Panc1 (cell line): ENCODE measurements around the gene YJU2. TPM values are rescaled to one million over a fixed set of nuclear protein-coding genes. Genes with fewer than 3 reads are reported as not detected.

Experiments
- ATAC-seq: fragments of 200-7000 bp; cut with Tn5 transposase; 2 replicates; pipeline ENCODE4 v1.9.1; 2020; ENCODE audit warnings: mild to moderate bottlenecking, moderate library complexity
- Bru-seq: library from RNA; stranded (reverse); fragments of 400-500 nt; gene quantifications from one replicate; lab custom pipeline; 2021; lab: Mats Ljungman, UMichigan
- BruChase-seq, 2 experiments: library from RNA; stranded (reverse); fragments of 400-500 nt; gene quantifications; one replicate each; lab custom pipeline; 2021; lab: Mats Ljungman, UMichigan
- BruUV-seq: library from RNA; stranded (reverse); fragments of 400-500 nt; replicated peaks from 2 replicates; lab custom pipeline; 2021; lab: Mats Ljungman, UMichigan
- CTCF ChIA-PET: fragments of 300-600 bp; sonication (Branson Sonifier 250); formaldehyde crosslinking; loops from one replicate; lab custom pipeline; 2022; ENCODE audit warnings: antibody characterized with exemption; lab: Charles Lee
- POLR2A ChIA-PET: fragments of 300-600 bp; sonication (Branson Sonifier 250); formaldehyde crosslinking; loops from one replicate; lab custom pipeline; 2022; ENCODE audit warnings: antibody characterized with exemption; lab: Charles Lee
- DNase-seq: peaks from one replicate; pipeline ENCODE4 v3.0.0-alpha.2; 2010; ENCODE audit warnings: low read depth, low spot score
- H3K27ac ChIP-seq: 2 replicates; pipeline ENCODE4 v1.5.1; 2011; ENCODE audit warnings: mild to moderate bottlenecking, low read length, inconsistent platforms
- H3K27me3 ChIP-seq: fragments of 200-500 bp; sonication (Bioruptor generic); 2 replicates; pipeline ENCODE4 v1.6.0; 2014; ENCODE audit warnings: low read length, inconsistent platforms; ENCODE audit not compliant: control insufficient read depth, insufficient read depth
- H3K36me3 ChIP-seq: fragments of 200-500 bp; sonication (Bioruptor generic); 2 replicates; pipeline ENCODE4 v1.5.1; 2014; ENCODE audit warnings: inconsistent platforms, mild to moderate bottlenecking, low read length, moderate library complexity; ENCODE audit not compliant: control insufficient read depth, insufficient read depth
- H3K4me1 ChIP-seq: 2 replicates; pipeline ENCODE4 v1.5.1; 2011; ENCODE audit warnings: inconsistent platforms, mild to moderate bottlenecking, low read length, moderate library complexity; ENCODE audit not compliant: control insufficient read depth, insufficient read depth
- H3K4me3 ChIP-seq, 2 experiments: 2 replicates each; pipeline ENCODE4 v1.5.1; 2011 to 2012; ENCODE audit warnings: low read depth in 2 of 2, low read length in 2 of 2, mild to moderate bottlenecking in 2 of 2, inconsistent platforms in 1 of 2, moderate library complexity in 1 of 2
- H3K9me3 ChIP-seq: fragments of 200-500 bp; sonication (Bioruptor generic); 2 replicates; pipeline ENCODE4 v1.5.1; 2014; ENCODE audit warnings: low read depth, mild to moderate bottlenecking, inconsistent platforms, low read length, moderate library complexity; ENCODE audit not compliant: control insufficient read depth, insufficient read depth
- CTCF ChIP-seq: fragments of 450-650 bp; IDR thresholded peaks from 2 replicates; pipeline ENCODE4 v1.5.1; 2017; ENCODE audit warnings: mild to moderate bottlenecking
- POLR2AphosphoS5 ChIP-seq: IDR thresholded peaks from 2 replicates; pipeline ENCODE4 v1.6.1; 2012; ENCODE audit warnings: mild to moderate bottlenecking, low read depth, low read length, moderate library complexity
- SIN3A ChIP-seq: IDR thresholded peaks from 2 replicates; pipeline ENCODE4 v1.6.1; 2012; ENCODE audit warnings: low read depth, mild to moderate bottlenecking, low read length, moderate library complexity, borderline replicate concordance; ENCODE audit not compliant: insufficient read depth
- TCF7L2 ChIP-seq: IDR thresholded peaks from 2 replicates; pipeline ENCODE4 v1.6.1; 2011; ENCODE audit warnings: mild to moderate bottlenecking, low read depth, low read length, inconsistent platforms
- in situ Hi-C: cut with HindIII; loops from 2 replicates; pipeline ENCODE4 v1.10.0; 2016; ENCODE audit warnings: low sequenced_read_pairs, low pct_unique_long_range_greater_than_20kb
- intact Hi-C: fragments of 100-400 bp; cut with micrococcal nuclease; formaldehyde crosslinking; loops from one replicate; pipeline ENCODE4 v1.10.0; 2022; ENCODE audit not compliant: unreplicated experiment
- long read RNA-seq: library from polyadenylated mRNA; unstranded; transcript quantifications from one replicate; pipeline ENCODE4 v2.0.0, GENCODE V29; 2021; ENCODE audit not compliant: unreplicated experiment
- polyA plus RNA-seq: library from polyadenylated mRNA; unstranded; fragments of >200 nt; gene quantifications from one replicate; pipeline ENCODE4 v1.2.1, GENCODE V29; 2012; ENCODE audit warnings: missing spikeins; ENCODE audit not compliant: insufficient read length
- total RNA-seq: library from RNA; stranded (reverse); gene quantifications from one replicate; pipeline ENCODE4 v1.2.1, GENCODE V29; 2021; ENCODE audit not compliant: unreplicated experiment
- TF ChIP-seq, protein P1 (sequence below), 2 experiments: IDR thresholded peaks; 2 replicates each; pipeline ENCODE4 v1.6.1; 2011 to 2012; ENCODE audit warnings: low read depth in 2 of 2, control low read depth in 1 of 2, low read length in 1 of 2, mild to moderate bottlenecking in 1 of 2, moderate library complexity in 1 of 2; ENCODE audit not compliant: insufficient read depth in 1 of 2

The YJU2 gene
- total RNA-seq: 15.9 TPM
- polyA plus RNA-seq: 22.8 TPM
- percentile 56 among the genes with signal in this experiment for Bru-seq, nascent RNA
- percentile 47 among the genes with signal in this experiment for BruChase-seq, experiment 1, labeled RNA remaining after a 2-hour chase
- BruChase-seq, experiment 2, labeled RNA remaining after a 6-hour chase: percentile 51 among the genes with signal in this experiment
- long read RNA-seq, transcript YJU2-201 (8 exons, 1,434 nt): major isoform, 21 of 26 reads
- long read RNA-seq, partial matches to known transcripts: 3 of 26 reads
- long read RNA-seq, other reads (novel, unspliced or antisense): 2 of 26 reads

DNA sequence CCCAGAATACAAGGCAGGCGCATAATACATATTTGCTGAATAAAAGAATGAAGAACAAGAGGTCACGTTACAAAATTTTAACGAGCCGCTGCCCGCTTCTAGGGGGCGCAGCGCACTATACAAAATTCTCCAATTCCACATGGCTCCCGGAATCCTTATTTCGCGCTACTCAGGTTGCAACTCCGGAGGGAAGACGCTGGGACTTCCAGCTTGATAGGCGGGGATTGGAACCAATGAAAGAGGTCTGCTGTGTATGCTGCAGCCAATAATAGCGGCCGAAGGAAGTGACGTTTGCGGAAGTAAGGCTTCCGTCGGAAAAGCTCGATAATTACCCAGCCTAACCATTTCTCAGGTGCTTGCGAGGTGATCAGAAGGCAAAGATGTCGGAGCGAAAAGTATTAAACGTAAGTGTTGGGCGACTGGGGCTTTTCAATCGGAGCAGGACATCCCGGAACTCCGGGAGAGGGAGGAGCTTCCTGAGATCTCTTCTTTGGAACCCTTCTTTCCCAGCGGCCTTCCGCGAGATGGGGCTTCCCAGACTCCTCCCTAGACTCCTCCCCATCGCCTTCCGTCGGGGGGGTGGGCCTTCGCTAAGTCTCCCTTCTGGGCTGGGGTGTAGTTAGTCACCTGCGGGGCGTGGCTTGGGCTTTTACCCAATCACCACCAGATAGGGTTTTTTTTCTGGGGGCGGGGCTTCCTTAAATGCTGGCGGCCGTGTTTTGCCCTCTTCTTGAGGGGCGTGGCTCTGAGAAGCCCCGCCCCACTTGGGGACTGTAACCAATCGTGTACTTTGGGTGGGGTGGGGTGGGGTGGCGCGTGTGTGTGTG lies at the start of gene YJU2:
TSS of gene YJU2 (plus strand) at position 314 of the 827 bp plus-strand sequence. CDS start at position 381, 67 bp downstream.
- in situ Hi-C loops: no loop called here
- TSS peak; percentile 92 for BruUV-seq
- TF ChIP-seq POLR2AphosphoS5: peak; percentile 76
- TF ChIP-seq, protein P1, sequence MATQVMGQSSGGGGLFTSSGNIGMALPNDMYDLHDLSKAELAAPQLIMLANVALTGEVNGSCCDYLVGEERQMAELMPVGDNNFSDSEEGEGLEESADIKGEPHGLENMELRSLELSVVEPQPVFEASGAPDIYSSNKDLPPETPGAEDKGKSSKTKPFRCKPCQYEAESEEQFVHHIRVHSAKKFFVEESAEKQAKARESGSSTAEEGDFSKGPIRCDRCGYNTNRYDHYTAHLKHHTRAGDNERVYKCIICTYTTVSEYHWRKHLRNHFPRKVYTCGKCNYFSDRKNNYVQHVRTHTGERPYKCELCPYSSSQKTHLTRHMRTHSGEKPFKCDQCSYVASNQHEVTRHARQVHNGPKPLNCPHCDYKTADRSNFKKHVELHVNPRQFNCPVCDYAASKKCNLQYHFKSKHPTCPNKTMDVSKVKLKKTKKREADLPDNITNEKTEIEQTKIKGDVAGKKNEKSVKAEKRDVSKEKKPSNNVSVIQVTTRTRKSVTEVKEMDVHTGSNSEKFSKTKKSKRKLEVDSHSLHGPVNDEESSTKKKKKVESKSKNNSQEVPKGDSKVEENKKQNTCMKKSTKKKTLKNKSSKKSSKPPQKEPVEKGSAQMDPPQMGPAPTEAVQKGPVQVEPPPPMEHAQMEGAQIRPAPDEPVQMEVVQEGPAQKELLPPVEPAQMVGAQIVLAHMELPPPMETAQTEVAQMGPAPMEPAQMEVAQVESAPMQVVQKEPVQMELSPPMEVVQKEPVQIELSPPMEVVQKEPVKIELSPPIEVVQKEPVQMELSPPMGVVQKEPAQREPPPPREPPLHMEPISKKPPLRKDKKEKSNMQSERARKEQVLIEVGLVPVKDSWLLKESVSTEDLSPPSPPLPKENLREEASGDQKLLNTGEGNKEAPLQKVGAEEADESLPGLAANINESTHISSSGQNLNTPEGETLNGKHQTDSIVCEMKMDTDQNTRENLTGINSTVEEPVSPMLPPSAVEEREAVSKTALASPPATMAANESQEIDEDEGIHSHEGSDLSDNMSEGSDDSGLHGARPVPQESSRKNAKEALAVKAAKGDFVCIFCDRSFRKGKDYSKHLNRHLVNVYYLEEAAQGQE (IDR thresholded peaks at IDR 0.05; ENCODE audit: insufficient read depth in 1 of 2, low read depth in 2 of 2, low read length in 1 of 2): no peak
- Histone ChIP-seq H3K27ac (peak within 1 kb of the TSS; percentile 96), H3K9me3 (no peaks in the 10 kb centered on the region), H3K4me1 (peaks cover 4% of the 10 kb centered on the region; the same call in 1 of the 2 replicates), H3K36me3 (no peaks in the 10 kb centered on the region), H3K4me3 (peak within 1 kb of the TSS; percentile 67 to 83), H3K27me3 (no peaks in the 10 kb centered on the region)
- ChIA-PET POLR2A (interaction anchor here (0.7 kb wide), 1 partner anchor 112 kb away, joined by 3 read pairs; no protein-coding TSS in a partner anchor), CTCF (interaction anchor here (0.8 kb wide), 2 partner anchors 20 to 144 kb away, joined by 3 to 4 read pairs; no protein-coding TSS in a partner anchor)
- intact Hi-C loops: no loop called here
- DNase-seq (peak; percentile 91), ATAC-seq (peak; percentile 97)

GRCh38 chr19:4197228-4197624 lies 49.7 kb upstream of the YJU2 start:
- ChIA-PET CTCF (no interaction called here), POLR2A (no interaction called here)
- no peak for ATAC-seq
- intact Hi-C loops (no loop called here), in situ Hi-C loops (no loop called here)
- no peaks in the 10 kb centered on the region for H3K9me3 ChIP-seq
- no peak overlapping the region for H3K27ac ChIP-seq
- peaks cover 3% of the 10 kb centered on the region; the same call in 1 of the 2 replicates for H3K27me3 ChIP-seq
- BruUV-seq: no TSS peak
- no peaks in the 10 kb centered on the region for H3K36me3 ChIP-seq
- H3K4me3 ChIP-seq: no peak overlapping the region
- H3K4me1 ChIP-seq: peaks cover 3% of the 10 kb centered on the region; the same call in 1 of the 2 replicates
- TF ChIP-seq POLR2AphosphoS5 (no peak), TCF7L2 (no peak), SIN3A (no peak), CTCF (no peak)
- TF ChIP-seq, protein P1 (IDR thresholded peaks at IDR 0.05; ENCODE audit: insufficient read depth in 1 of 2, low read depth in 2 of 2, low read length in 1 of 2): no peak
- no peak for DNase-seq
